Panc1 (cell line): ENCODE data around the gene DEFB132. TPM values are rescaled to one million over a fixed set of nuclear protein-coding genes. Genes with fewer than 3 reads are reported as not detected.

ENCODE experiments used
- ATAC-seq: fragments of 200-7000 bp; cut with Tn5 transposase; 2 replicates; pipeline ENCODE4 v1.9.1; 2020; ENCODE audit warnings: mild to moderate bottlenecking, moderate library complexity
- BruUV-seq: library from RNA; stranded (reverse); fragments of 400-500 nt; replicated peaks from 2 replicates; lab custom pipeline; 2021; lab: Mats Ljungman, UMichigan
- CTCF ChIA-PET: fragments of 300-600 bp; sonication (Branson Sonifier 250); formaldehyde crosslinking; loops from one replicate; lab custom pipeline; 2022; ENCODE audit warnings: antibody characterized with exemption; lab: Charles Lee
- POLR2A ChIA-PET: fragments of 300-600 bp; sonication (Branson Sonifier 250); formaldehyde crosslinking; loops from one replicate; lab custom pipeline; 2022; ENCODE audit warnings: antibody characterized with exemption; lab: Charles Lee
- DNase-seq: peaks from one replicate; pipeline ENCODE4 v3.0.0-alpha.2; 2010; ENCODE audit warnings: low read depth, low spot score
- H3K27ac ChIP-seq: 2 replicates; pipeline ENCODE4 v1.5.1; 2011; ENCODE audit warnings: mild to moderate bottlenecking, low read length, inconsistent platforms
- H3K27me3 ChIP-seq: fragments of 200-500 bp; sonication (Bioruptor generic); 2 replicates; pipeline ENCODE4 v1.6.0; 2014; ENCODE audit warnings: low read length, inconsistent platforms; ENCODE audit not compliant: control insufficient read depth, insufficient read depth
- H3K36me3 ChIP-seq: fragments of 200-500 bp; sonication (Bioruptor generic); 2 replicates; pipeline ENCODE4 v1.5.1; 2014; ENCODE audit warnings: inconsistent platforms, mild to moderate bottlenecking, low read length, moderate library complexity; ENCODE audit not compliant: control insufficient read depth, insufficient read depth
- H3K4me1 ChIP-seq: 2 replicates; pipeline ENCODE4 v1.5.1; 2011; ENCODE audit warnings: inconsistent platforms, mild to moderate bottlenecking, low read length, moderate library complexity; ENCODE audit not compliant: control insufficient read depth, insufficient read depth
- H3K4me3 ChIP-seq, 2 experiments: 2 replicates each; pipeline ENCODE4 v1.5.1; 2011 to 2012; ENCODE audit warnings: low read depth in 2 of 2, low read length in 2 of 2, mild to moderate bottlenecking in 2 of 2, inconsistent platforms in 1 of 2, moderate library complexity in 1 of 2
- H3K9me3 ChIP-seq: fragments of 200-500 bp; sonication (Bioruptor generic); 2 replicates; pipeline ENCODE4 v1.5.1; 2014; ENCODE audit warnings: low read depth, mild to moderate bottlenecking, inconsistent platforms, low read length, moderate library complexity; ENCODE audit not compliant: control insufficient read depth, insufficient read depth
- POLR2AphosphoS5 ChIP-seq: IDR thresholded peaks from 2 replicates; pipeline ENCODE4 v1.6.1; 2012; ENCODE audit warnings: mild to moderate bottlenecking, low read depth, low read length, moderate library complexity
- SIN3A ChIP-seq: IDR thresholded peaks from 2 replicates; pipeline ENCODE4 v1.6.1; 2012; ENCODE audit warnings: low read depth, mild to moderate bottlenecking, low read length, moderate library complexity, borderline replicate concordance; ENCODE audit not compliant: insufficient read depth
- TCF7L2 ChIP-seq: IDR thresholded peaks from 2 replicates; pipeline ENCODE4 v1.6.1; 2011; ENCODE audit warnings: mild to moderate bottlenecking, low read depth, low read length, inconsistent platforms
- in situ Hi-C: cut with HindIII; loops from 2 replicates; pipeline ENCODE4 v1.10.0; 2016; ENCODE audit warnings: low sequenced_read_pairs, low pct_unique_long_range_greater_than_20kb
- intact Hi-C: fragments of 100-400 bp; cut with micrococcal nuclease; formaldehyde crosslinking; loops from one replicate; pipeline ENCODE4 v1.10.0; 2022; ENCODE audit not compliant: unreplicated experiment
- total RNA-seq: library from RNA; stranded (reverse); gene quantifications from one replicate; pipeline ENCODE4 v1.2.1, GENCODE V29; 2021; ENCODE audit not compliant: unreplicated experiment
- TF ChIP-seq, protein P1 (sequence below): fragments of 450-650 bp; IDR thresholded peaks from 2 replicates; pipeline ENCODE4 v1.5.1; 2017; ENCODE audit warnings: mild to moderate bottlenecking
- TF ChIP-seq, protein P2 (sequence below), 2 experiments: IDR thresholded peaks; 2 replicates each; pipeline ENCODE4 v1.6.1; 2011 to 2012; ENCODE audit warnings: low read depth in 2 of 2, control low read depth in 1 of 2, low read length in 1 of 2, mild to moderate bottlenecking in 1 of 2, moderate library complexity in 1 of 2; ENCODE audit not compliant: insufficient read depth in 1 of 2

Gene DEFB132
- total RNA-seq, 1 experiment from 2014 or later, result 0.10 TPM

DNA sequence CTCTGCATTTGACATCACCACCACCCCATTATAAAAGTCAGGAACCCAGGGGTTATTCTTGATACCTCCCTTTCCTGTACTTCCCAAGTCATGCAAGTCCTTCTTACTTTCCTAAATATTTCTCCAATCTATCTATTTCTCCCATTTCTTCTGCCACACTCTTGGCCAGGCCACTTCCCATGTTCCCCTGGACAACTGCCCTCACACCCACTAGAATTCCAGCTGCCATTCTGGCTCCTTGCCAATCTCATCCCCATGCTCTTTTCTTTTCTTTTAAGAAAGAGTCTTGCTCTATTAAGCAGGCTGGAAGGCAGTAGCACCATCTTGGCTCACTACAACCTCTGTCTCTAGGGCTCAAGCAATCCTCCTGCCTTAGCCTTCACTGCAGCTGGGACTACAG is 15.2 kb downstream of the DEFB132 start:
- Histone ChIP-seq H3K4me3 (no peak overlapping the region), H3K9me3 (no peaks in the 10 kb centered on the region), H3K27me3 (no peaks in the 10 kb centered on the region), H3K4me1 (no peaks in the 10 kb centered on the region), H3K27ac (no peak overlapping the region), H3K36me3 (no peaks in the 10 kb centered on the region)
- in situ Hi-C loops, result no loop called here
- CTCF ChIA-PET, result no interaction called here
- ATAC-seq (no peak), DNase-seq (no peak)
- no TSS peak for BruUV-seq
- TF ChIP-seq, protein P1, sequence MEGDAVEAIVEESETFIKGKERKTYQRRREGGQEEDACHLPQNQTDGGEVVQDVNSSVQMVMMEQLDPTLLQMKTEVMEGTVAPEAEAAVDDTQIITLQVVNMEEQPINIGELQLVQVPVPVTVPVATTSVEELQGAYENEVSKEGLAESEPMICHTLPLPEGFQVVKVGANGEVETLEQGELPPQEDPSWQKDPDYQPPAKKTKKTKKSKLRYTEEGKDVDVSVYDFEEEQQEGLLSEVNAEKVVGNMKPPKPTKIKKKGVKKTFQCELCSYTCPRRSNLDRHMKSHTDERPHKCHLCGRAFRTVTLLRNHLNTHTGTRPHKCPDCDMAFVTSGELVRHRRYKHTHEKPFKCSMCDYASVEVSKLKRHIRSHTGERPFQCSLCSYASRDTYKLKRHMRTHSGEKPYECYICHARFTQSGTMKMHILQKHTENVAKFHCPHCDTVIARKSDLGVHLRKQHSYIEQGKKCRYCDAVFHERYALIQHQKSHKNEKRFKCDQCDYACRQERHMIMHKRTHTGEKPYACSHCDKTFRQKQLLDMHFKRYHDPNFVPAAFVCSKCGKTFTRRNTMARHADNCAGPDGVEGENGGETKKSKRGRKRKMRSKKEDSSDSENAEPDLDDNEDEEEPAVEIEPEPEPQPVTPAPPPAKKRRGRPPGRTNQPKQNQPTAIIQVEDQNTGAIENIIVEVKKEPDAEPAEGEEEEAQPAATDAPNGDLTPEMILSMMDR, result no peak
- TF ChIP-seq, protein P2, sequence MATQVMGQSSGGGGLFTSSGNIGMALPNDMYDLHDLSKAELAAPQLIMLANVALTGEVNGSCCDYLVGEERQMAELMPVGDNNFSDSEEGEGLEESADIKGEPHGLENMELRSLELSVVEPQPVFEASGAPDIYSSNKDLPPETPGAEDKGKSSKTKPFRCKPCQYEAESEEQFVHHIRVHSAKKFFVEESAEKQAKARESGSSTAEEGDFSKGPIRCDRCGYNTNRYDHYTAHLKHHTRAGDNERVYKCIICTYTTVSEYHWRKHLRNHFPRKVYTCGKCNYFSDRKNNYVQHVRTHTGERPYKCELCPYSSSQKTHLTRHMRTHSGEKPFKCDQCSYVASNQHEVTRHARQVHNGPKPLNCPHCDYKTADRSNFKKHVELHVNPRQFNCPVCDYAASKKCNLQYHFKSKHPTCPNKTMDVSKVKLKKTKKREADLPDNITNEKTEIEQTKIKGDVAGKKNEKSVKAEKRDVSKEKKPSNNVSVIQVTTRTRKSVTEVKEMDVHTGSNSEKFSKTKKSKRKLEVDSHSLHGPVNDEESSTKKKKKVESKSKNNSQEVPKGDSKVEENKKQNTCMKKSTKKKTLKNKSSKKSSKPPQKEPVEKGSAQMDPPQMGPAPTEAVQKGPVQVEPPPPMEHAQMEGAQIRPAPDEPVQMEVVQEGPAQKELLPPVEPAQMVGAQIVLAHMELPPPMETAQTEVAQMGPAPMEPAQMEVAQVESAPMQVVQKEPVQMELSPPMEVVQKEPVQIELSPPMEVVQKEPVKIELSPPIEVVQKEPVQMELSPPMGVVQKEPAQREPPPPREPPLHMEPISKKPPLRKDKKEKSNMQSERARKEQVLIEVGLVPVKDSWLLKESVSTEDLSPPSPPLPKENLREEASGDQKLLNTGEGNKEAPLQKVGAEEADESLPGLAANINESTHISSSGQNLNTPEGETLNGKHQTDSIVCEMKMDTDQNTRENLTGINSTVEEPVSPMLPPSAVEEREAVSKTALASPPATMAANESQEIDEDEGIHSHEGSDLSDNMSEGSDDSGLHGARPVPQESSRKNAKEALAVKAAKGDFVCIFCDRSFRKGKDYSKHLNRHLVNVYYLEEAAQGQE (IDR thresholded peaks at IDR 0.05; ENCODE audit: insufficient read depth in 1 of 2, low read depth in 2 of 2, low read length in 1 of 2), result no peak
- no peak for TF ChIP-seq POLR2AphosphoS5
- TF ChIP-seq SIN3A, result no peak
- TF ChIP-seq TCF7L2, result no peak
- intact Hi-C loops, result no loop called here
- POLR2A ChIA-PET, result no interaction called here

DNA sequence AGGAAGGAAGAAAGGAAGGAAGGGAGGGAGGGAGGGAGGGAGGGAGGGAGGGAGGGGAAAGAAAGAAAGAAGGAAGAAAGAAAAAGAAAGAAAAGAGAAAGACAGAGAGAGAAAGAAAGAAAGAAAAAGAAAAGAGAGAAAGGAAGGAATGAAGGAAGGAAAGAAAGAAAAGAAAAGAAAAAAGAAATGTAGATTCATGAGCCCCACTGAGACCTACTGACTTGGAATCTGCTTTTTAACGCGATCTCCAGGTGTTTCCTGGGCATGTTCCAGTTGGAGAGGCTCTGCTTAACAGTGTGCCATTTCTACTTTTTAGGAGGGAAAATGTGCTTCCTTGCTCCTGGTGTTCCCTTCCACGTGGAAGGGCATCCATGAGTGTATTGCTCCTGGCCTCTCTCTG is 16.4 kb downstream of the DEFB132 start:
- BruUV-seq, result no TSS peak
- DNase-seq (no peak), ATAC-seq (no peak)
- ChIA-PET CTCF (no interaction called here), POLR2A (interaction anchor here (0.5 kb wide), 1 partner anchor 30 kb away, joined by 3 read pairs; no protein-coding TSS in a partner anchor)
- H3K9me3 ChIP-seq, result no peaks in the 10 kb centered on the region
- TF ChIP-seq, protein P2 (IDR thresholded peaks at IDR 0.05; ENCODE audit: insufficient read depth in 1 of 2, low read depth in 2 of 2, low read length in 1 of 2), result no peak
- TF ChIP-seq SIN3A (no peak), TCF7L2 (no peak), POLR2AphosphoS5 (no peak)
- TF ChIP-seq, protein P1, result no peak
- H3K4me3 ChIP-seq, result no peak overlapping the region
- H3K27ac ChIP-seq, result no peak overlapping the region
- no peaks in the 10 kb centered on the region for H3K4me1 ChIP-seq
- intact Hi-C loops (no loop called here), in situ Hi-C loops (no loop called here)
- H3K27me3 ChIP-seq, result no peaks in the 10 kb centered on the region
- no peaks in the 10 kb centered on the region for H3K36me3 ChIP-seq
